WI38 (cell line): ENCODE data around the gene DCUN1D4.
"Not testable (repeated sequence)": the region's sequence is repeated elsewhere in the genome, so short reads cannot be mapped to it uniquely, and the experiment has no call there.

ENCODE experiments used
- H3K4me3 ChIP-seq: 2 replicates; pipeline ENCODE4 v1.5.1; 2011; ENCODE audit warnings: low read depth, mild to moderate bottlenecking, control low read depth, low read length
- TF ChIP-seq, protein P1 (sequence below): IDR thresholded peaks from 2 replicates; pipeline ENCODE4 v1.5.1; 2012; ENCODE audit warnings: low read depth, mild to moderate bottlenecking, control low read depth, low read length

Gene DCUN1D4

DNA sequence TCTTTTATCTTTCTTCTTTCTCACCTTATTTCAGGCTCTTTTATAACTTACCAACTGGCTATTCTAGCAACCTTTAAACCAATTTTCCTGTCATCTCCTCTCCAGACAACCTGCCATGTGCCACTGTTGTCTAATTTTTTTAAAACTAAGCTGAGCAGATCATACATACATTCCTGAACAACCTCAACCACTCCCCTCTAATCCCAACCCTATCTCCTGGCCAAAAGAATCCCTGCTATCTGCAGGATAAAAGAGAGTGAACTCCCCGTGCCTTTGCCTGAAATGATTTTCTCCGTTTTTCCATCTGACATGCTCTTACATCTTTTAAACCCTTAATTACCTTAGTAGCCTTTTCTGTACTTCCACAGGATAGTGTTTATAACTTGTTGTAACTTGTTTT lies 35.5 kb downstream of the DCUN1D4 start:
- no peak overlapping the region for H3K4me3 ChIP-seq
- TF ChIP-seq, protein P1, sequence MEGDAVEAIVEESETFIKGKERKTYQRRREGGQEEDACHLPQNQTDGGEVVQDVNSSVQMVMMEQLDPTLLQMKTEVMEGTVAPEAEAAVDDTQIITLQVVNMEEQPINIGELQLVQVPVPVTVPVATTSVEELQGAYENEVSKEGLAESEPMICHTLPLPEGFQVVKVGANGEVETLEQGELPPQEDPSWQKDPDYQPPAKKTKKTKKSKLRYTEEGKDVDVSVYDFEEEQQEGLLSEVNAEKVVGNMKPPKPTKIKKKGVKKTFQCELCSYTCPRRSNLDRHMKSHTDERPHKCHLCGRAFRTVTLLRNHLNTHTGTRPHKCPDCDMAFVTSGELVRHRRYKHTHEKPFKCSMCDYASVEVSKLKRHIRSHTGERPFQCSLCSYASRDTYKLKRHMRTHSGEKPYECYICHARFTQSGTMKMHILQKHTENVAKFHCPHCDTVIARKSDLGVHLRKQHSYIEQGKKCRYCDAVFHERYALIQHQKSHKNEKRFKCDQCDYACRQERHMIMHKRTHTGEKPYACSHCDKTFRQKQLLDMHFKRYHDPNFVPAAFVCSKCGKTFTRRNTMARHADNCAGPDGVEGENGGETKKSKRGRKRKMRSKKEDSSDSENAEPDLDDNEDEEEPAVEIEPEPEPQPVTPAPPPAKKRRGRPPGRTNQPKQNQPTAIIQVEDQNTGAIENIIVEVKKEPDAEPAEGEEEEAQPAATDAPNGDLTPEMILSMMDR, result no peak

DNA sequence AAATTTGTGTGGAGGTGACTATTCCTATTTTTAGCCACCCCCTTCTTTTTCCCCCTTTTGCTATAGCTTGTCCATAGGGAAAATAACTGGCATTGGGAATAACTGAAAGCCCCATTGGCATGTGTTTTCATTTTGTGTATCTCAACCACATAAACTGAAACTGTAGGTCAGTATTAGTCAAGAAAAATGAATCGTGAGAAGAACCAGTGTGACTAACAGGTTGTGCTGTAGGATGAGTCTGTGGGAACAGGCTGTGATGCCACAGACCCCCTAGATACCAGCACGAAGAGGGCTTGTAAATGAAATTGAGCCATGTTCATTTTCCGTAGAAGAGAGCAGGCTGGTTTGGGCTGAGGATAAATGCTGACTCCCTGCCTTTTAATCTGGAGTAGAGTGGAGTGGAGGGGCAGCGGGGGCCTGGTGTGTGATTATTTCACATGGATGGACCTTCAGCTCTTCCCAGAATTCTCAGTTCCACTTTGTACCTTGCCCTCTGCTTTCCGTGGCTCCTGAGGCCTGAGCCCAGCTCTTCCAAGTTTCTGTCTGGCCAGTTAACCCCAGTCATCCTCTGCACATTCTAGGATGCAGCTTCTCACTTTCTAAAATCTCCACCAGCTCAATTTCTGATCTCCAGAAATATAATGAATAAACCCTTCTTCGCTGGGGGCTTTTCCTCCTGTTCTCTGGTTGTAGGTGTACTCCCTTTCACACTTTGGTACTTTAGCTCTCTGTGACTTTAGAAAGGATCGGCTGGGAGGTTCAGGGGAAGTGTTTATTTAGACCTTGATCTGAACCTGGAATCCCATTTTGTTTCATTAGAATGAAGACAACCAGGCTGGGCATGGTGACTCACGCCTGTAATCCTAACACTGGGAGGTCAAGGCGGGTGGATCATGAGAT lies 37.3 kb downstream of the DCUN1D4 start:
- TF ChIP-seq, protein P1, result no peak
- no peak overlapping the region for H3K4me3 ChIP-seq

DNA sequence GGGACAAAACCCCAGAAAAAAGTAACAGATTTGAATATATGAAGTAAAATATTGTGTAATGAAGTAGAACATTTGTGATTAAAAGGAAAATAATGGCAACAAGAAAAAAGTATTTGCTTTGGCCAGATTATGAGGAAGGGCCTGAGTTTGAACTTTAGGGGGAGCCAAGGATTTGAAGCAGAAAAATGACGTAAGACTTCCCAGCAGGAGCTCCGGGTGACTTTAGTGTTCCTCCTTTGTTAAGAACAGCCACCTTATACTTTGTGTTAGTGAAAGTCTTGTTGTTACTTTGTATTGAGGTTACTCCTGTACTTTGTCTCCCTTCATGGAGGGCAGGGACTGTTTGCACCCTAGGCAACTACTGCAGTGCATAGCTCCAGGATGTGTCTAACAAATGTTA lies 41.1 kb downstream of the DCUN1D4 start:
- TF ChIP-seq, protein P1, result no peak
- no peak overlapping the region for H3K4me3 ChIP-seq

DNA sequence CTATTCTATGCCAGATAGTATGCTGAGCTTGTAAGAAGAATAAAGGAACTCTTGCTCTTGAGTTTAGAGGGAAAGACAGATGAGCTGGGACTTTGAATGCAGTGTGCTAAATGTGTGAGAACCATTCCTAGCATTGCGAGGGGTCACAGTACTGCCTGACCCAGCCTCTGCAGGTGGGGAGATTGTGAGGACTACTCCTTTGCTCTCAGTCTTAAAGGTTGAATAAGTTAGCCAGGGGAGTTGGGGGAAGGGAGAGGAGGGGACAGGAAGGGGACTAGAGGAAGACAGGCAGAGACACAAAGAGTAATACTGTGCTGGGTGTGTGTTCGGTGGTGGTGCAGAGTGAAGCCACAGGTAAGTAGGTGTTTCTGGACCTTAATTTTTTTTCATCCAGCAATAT lies 41.7 kb downstream of the DCUN1D4 start:
- H3K4me3 ChIP-seq, result no peak overlapping the region
- TF ChIP-seq, protein P1, result no peak

DNA sequence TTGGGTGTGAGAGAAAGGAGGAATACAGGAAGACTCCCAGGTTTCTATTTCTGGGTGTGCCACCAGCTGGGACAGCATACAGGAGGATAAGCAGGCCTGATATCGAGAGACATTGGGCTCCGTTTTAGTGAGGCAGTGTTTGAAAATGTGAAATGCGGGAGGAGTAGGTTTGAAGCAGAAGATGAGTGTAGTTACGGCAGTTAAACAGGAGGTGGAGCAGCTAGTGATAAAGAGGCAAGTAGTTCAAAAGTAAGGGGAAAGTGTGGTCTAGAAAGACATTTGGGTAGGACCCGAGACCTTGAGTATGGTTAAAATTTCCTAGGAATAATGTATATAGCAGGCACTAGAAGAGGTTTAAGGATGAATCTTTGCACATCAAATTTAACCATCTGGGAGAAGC lies 42.4 kb downstream of the DCUN1D4 start:
- TF ChIP-seq, protein P1, result peak; percentile 31; the same call in 1 of the 2 replicates
- H3K4me3 ChIP-seq, result no peak overlapping the region

DNA sequence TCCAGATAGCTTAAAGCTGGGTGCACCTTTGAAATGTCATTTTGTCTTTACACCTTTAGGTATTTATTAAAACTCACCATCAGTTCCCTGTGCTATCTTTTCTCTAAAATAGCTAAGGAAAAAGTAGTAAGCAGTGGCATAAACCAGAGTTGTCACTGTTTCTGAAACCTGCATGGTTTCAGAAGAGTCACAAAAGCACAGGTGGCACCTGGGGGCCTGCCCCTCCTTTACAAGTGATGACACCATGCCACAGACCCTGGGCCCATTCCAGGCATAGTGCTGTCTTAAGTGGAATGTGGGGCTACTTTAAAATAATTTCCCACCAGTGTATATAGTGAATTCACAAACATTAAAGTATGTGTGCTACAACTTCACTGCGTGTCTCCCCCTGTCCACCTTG lies 47.8 kb downstream of the DCUN1D4 start:
- TF ChIP-seq, protein P1, result no peak
- no peak overlapping the region for H3K4me3 ChIP-seq

DNA sequence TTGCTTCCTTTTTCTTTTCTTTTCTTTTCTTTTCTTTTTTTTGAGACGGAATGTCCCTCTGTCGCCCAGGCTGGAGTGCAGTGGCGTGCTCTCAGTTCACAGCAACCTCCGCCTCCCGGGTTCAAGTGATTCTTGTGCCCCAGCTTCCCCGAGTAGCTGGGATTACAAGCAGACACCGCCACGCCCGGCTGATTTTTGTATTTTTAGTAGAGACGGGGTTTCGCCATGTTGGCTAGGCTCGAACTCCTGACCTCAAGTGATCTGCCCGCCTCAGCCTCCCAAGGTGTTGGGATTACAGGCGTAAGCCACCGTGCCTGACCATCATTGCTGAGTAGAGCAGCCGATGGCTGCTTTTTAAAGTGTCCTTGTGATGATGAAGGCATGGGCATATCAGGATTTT lies 50.4 kb downstream of the DCUN1D4 start:
- not testable (repeated sequence) for H3K4me3 ChIP-seq
